ENCODE data around the gene FAM3C.
"Not testable (repeated sequence)": the region's sequence is repeated elsewhere in the genome, so short reads cannot be mapped to it uniquely, and the experiment has no call there.

FAM3C gene

GRCh38 chr7:121431996-121432395, 35.9 kb upstream of the FAM3C start:
- Histone ChIP-seq H3K27ac (ENCODE audit: insufficient read depth, low read depth, low read length, poor library complexity, severe bottlenecking) (no peak overlapping the region), H3K27me3 (ENCODE audit: control insufficient read depth, insufficient read depth, low read length, poor library complexity, severe bottlenecking) (no peaks in the 10 kb centered on the region), H3K4me1 (ENCODE audit: control insufficient read depth, insufficient read depth, low read length) (no peaks in the 10 kb centered on the region), H3K36me3 (ENCODE audit: control insufficient read depth, insufficient read depth, low read length) (no peaks in the 10 kb centered on the region), H3K9me3 (ENCODE audit: control insufficient read depth, low read length) (no peaks in the 10 kb centered on the region), H3K4me3 (ENCODE audit: insufficient read depth, low read depth, low read length) (no peak overlapping the region)
- 96 to 97% methylated on average over 2 of the region's 2 CpGs for WGBS, 2 experiments

GRCh38 chr7:121431389-121431995, 35.4 kb upstream of the FAM3C start:
- H3K27ac ChIP-seq (ENCODE audit: insufficient read depth, low read depth, low read length, poor library complexity, severe bottlenecking), result no peak overlapping the region
- H3K27me3 ChIP-seq (ENCODE audit: control insufficient read depth, insufficient read depth, low read length, poor library complexity, severe bottlenecking), result no peaks in the 10 kb centered on the region
- no peak overlapping the region for H3K4me3 ChIP-seq (ENCODE audit: insufficient read depth, low read depth, low read length)
- 92 to 96% methylated on average over 2 of the region's 2 CpGs for WGBS, 2 experiments
- no peaks in the 10 kb centered on the region for H3K9me3 ChIP-seq (ENCODE audit: control insufficient read depth, low read length)
- no peaks in the 10 kb centered on the region for H3K36me3 ChIP-seq (ENCODE audit: control insufficient read depth, insufficient read depth, low read length)
- H3K4me1 ChIP-seq (ENCODE audit: control insufficient read depth, insufficient read depth, low read length), result no peaks in the 10 kb centered on the region

DNA sequence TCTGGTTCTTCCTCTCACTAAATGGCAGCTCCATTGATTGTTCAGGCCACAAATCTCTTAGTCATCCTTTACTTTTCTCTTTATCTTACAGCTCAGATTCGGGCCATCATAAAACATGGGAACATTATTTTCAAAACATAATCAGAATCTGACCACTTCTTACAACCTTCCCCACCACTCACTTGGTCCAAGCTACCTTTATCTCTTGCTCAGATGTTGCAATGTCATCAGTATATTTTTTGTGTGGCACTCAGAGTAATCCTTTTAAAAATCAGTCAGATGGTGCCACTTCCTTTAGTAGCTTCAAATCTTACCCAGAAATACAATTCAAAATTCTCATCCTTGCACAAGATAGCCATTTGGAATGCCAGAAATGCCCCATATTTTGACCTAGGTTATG, 34.5 kb upstream of the FAM3C start:
- H3K4me1 ChIP-seq (ENCODE audit: control insufficient read depth, insufficient read depth, low read length), result no peaks in the 10 kb centered on the region
- WGBS, 2 experiments, result 79 to 91% methylated on average over 1 of the region's 1 CpG
- H3K36me3 ChIP-seq (ENCODE audit: control insufficient read depth, insufficient read depth, low read length), result no peaks in the 10 kb centered on the region
- H3K27me3 ChIP-seq (ENCODE audit: control insufficient read depth, insufficient read depth, low read length, poor library complexity, severe bottlenecking), result no peaks in the 10 kb centered on the region
- no peaks in the 10 kb centered on the region for H3K9me3 ChIP-seq (ENCODE audit: control insufficient read depth, low read length)
- no peak overlapping the region for H3K4me3 ChIP-seq (ENCODE audit: insufficient read depth, low read depth, low read length)
- no peak overlapping the region for H3K27ac ChIP-seq (ENCODE audit: insufficient read depth, low read depth, low read length, poor library complexity, severe bottlenecking)

DNA sequence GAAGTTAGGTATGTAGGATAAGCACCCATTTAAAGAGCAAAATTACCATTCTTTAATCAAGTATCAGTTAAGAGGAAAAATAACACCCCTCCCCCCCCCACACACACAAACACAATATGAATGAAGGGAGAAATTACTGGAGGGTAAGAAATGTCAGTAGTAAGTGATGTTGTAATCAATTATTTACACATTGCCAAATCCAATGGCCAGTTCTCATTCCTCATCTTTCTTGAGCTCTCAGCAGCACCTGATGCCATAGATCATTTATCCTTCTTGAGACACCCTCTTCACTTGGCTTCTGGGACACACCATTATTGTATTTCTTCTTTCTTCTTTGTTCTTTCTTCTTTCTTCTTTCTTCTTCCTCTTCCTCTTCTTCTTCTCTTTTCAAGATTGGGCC, 33.7 kb upstream of the FAM3C start:
- Histone ChIP-seq H3K27me3 (ENCODE audit: control insufficient read depth, insufficient read depth, low read length, poor library complexity, severe bottlenecking) (no peaks in the 10 kb centered on the region), H3K4me3 (ENCODE audit: insufficient read depth, low read depth, low read length) (no peak overlapping the region), H3K36me3 (ENCODE audit: control insufficient read depth, insufficient read depth, low read length) (no peaks in the 10 kb centered on the region), H3K27ac (ENCODE audit: insufficient read depth, low read depth, low read length, poor library complexity, severe bottlenecking) (no peak overlapping the region), H3K9me3 (ENCODE audit: control insufficient read depth, low read length) (no peaks in the 10 kb centered on the region), H3K4me1 (ENCODE audit: control insufficient read depth, insufficient read depth, low read length) (no peaks in the 10 kb centered on the region)

- Histone ChIP-seq H3K36me3 (ENCODE audit: control insufficient read depth, insufficient read depth, low read length) (no peaks in the 10 kb centered on the region), H3K4me3 (ENCODE audit: insufficient read depth, low read depth, low read length) (no peak overlapping the region), H3K27ac (ENCODE audit: insufficient read depth, low read depth, low read length, poor library complexity, severe bottlenecking) (no peak overlapping the region), H3K9me3 (ENCODE audit: control insufficient read depth, low read length) (no peaks in the 10 kb centered on the region), H3K27me3 (ENCODE audit: control insufficient read depth, insufficient read depth, low read length, poor library complexity, severe bottlenecking) (no peaks in the 10 kb centered on the region), H3K4me1 (ENCODE audit: control insufficient read depth, insufficient read depth, low read length) (no peaks in the 10 kb centered on the region)
- 93 to 98% methylated on average over 3 to 4 of the region's 4 CpGs for WGBS, 2 experiments
Observed at GRCh38 chr7:121428855-121429489, 32.9 kb upstream of the FAM3C start.

DNA sequence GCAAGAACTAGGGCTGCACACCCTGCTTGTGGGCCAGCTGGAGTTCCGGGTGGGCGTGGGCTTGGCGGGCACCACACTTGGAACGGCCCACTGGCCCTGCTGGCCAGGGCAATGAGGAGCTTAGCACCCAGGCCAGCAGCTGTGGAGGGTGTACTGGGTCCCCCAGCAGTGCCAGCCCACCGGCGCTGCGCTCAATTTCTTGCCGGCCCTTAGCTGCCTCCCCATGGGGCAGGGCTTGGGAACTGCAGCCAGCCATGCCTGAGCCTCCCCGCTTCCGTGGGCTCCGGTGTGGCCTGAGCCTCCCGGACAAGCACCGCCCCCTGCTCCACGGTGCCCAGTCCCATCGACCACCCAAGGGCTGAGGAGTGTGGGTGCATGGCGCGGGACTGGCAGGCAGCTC, 25.6 kb upstream of the FAM3C start:
- not testable (repeated sequence) for H3K9me3 ChIP-seq (ENCODE audit: control insufficient read depth, low read length); H3K27ac ChIP-seq (ENCODE audit: insufficient read depth, low read depth, low read length, poor library complexity, severe bottlenecking); H3K4me1 ChIP-seq (ENCODE audit: control insufficient read depth, insufficient read depth, low read length); H3K36me3 ChIP-seq (ENCODE audit: control insufficient read depth, insufficient read depth, low read length); H3K27me3 ChIP-seq (ENCODE audit: control insufficient read depth, insufficient read depth, low read length, poor library complexity, severe bottlenecking); H3K4me3 ChIP-seq (ENCODE audit: insufficient read depth, low read depth, low read length)
- 93% methylated on average over 17 of the region's 17 CpGs for WGBS, 2 experiments

DNA sequence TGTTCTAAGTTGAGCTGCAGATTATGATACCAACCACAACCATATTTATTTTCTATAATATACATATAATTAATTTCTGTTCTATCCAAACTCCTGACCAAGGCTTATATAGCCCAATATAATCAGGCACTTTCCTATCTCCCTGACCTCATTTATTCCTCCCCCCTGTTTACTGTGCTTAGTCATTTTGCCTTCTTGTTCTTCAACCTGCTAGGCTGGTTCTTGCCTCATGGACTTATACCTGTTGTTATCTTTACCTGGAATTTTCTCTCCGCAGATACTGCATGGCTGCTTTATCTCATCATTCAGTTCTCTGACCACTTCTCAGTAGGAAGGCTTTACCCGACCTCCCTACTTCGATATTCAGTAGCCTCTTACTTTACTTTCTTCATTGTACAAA, 24.9 kb upstream of the FAM3C start:
- Histone ChIP-seq H3K9me3 (ENCODE audit: control insufficient read depth, low read length) (no peaks in the 10 kb centered on the region), H3K4me1 (ENCODE audit: control insufficient read depth, insufficient read depth, low read length) (no peaks in the 10 kb centered on the region), H3K27ac (ENCODE audit: insufficient read depth, low read depth, low read length, poor library complexity, severe bottlenecking) (no peak overlapping the region), H3K36me3 (ENCODE audit: control insufficient read depth, insufficient read depth, low read length) (no peaks in the 10 kb centered on the region), H3K4me3 (ENCODE audit: insufficient read depth, low read depth, low read length) (no peak overlapping the region), H3K27me3 (ENCODE audit: control insufficient read depth, insufficient read depth, low read length, poor library complexity, severe bottlenecking) (no peaks in the 10 kb centered on the region)
- WGBS, 2 experiments, result 69 to 81% methylated on average over 3 of the region's 3 CpGs

- no peaks in the 10 kb centered on the region for H3K9me3 ChIP-seq (ENCODE audit: control insufficient read depth, low read length)
- 90 to 91% methylated on average over 6 of the region's 6 CpGs for WGBS, 2 experiments
- no peaks in the 10 kb centered on the region for H3K4me1 ChIP-seq (ENCODE audit: control insufficient read depth, insufficient read depth, low read length)
- no peaks in the 10 kb centered on the region for H3K27me3 ChIP-seq (ENCODE audit: control insufficient read depth, insufficient read depth, low read length, poor library complexity, severe bottlenecking)
- no peak overlapping the region for H3K27ac ChIP-seq (ENCODE audit: insufficient read depth, low read depth, low read length, poor library complexity, severe bottlenecking)
- no peaks in the 10 kb centered on the region for H3K36me3 ChIP-seq (ENCODE audit: control insufficient read depth, insufficient read depth, low read length)
- no peak overlapping the region for H3K4me3 ChIP-seq (ENCODE audit: insufficient read depth, low read depth, low read length)
Observed at GRCh38 chr7:121419201-121420148, 23.4 kb upstream of the FAM3C start.

- H3K27me3 ChIP-seq (ENCODE audit: control insufficient read depth, insufficient read depth, low read length, poor library complexity, severe bottlenecking), result no peaks in the 10 kb centered on the region
- no peaks in the 10 kb centered on the region for H3K9me3 ChIP-seq (ENCODE audit: control insufficient read depth, low read length)
- H3K27ac ChIP-seq (ENCODE audit: insufficient read depth, low read depth, low read length, poor library complexity, severe bottlenecking), result no peak overlapping the region
- WGBS, 2 experiments, result 100% methylated on average over 1 of the region's 1 CpG; no CpG with 5 or more reads in 1 of the 2 experiments
- no peak overlapping the region for H3K4me3 ChIP-seq (ENCODE audit: insufficient read depth, low read depth, low read length)
- no peaks in the 10 kb centered on the region for H3K36me3 ChIP-seq (ENCODE audit: control insufficient read depth, insufficient read depth, low read length)
- no peaks in the 10 kb centered on the region for H3K4me1 ChIP-seq (ENCODE audit: control insufficient read depth, insufficient read depth, low read length)
Observed at GRCh38 chr7:121416533-121416932, 20.4 kb upstream of the FAM3C start.

DNA sequence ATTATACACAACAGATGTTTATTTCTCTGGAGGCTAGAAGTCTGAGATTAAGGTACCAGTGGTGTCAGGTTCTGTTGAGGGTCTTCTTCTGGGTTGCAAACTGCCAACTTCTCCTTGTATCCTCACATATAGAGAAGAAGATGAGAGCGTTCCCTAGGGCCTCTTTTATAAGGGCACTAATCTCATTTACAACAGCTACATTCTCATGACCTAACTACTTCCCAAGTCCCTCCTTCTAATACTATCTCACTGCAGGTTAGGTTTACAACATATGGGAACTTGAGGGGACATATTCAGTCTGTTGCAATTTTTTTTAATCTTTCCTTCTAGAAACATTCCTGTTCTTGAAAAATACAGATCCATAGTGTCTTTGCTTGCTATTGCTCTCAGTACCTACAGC, 18.3 kb upstream of the FAM3C start:
- H3K4me3 ChIP-seq (ENCODE audit: insufficient read depth, low read depth, low read length), result no peak overlapping the region
- no peak overlapping the region for H3K27ac ChIP-seq (ENCODE audit: insufficient read depth, low read depth, low read length, poor library complexity, severe bottlenecking)
- H3K4me1 ChIP-seq (ENCODE audit: control insufficient read depth, insufficient read depth, low read length), result no peaks in the 10 kb centered on the region
- H3K36me3 ChIP-seq (ENCODE audit: control insufficient read depth, insufficient read depth, low read length), result no peaks in the 10 kb centered on the region
- 93 to 100% methylated on average over 1 of the region's 1 CpG for WGBS, 2 experiments
- H3K9me3 ChIP-seq (ENCODE audit: control insufficient read depth, low read length), result no peaks in the 10 kb centered on the region
- no peaks in the 10 kb centered on the region for H3K27me3 ChIP-seq (ENCODE audit: control insufficient read depth, insufficient read depth, low read length, poor library complexity, severe bottlenecking)

All from ectodermal cell (in vitro differentiated cells).